SK-N-SH (cell line): ENCODE results near the gene LZTFL1. TPM values are rescaled to one million over a fixed set of nuclear protein-coding genes. Genes with fewer than 3 reads are reported as not detected.

Experiments
- CTCF ChIA-PET: fragments of 300-600, 350-600 bp; formaldehyde crosslinking; extraction: SDS; loops from one replicate; lab custom pipeline; 2021; lab: Yijun Ruan, JAX
- POLR2A ChIA-PET: fragments of 350-600 bp; sonication (Branson Sonifier 250); formaldehyde crosslinking; extraction: SDS; loops from one replicate; lab custom pipeline; 2020; ENCODE audit warnings: antibody characterized with exemption, inconsistent platforms; lab: Yijun Ruan, JAX
- DNase-seq: peaks from one replicate; pipeline ENCODE4 v3.0.0; 2012
- H2AFZ ChIP-seq: fragments of 200-600 bp; sonication (generic); 2 replicates; pipeline ENCODE4 v1.8.1; 2016; ENCODE audit warnings: antibody characterized with exemption, mild to moderate bottlenecking, low read depth
- H3F3A ChIP-seq: fragments of 200-600 bp; sonication (generic); replicated peaks from 2 replicates; pipeline ENCODE3; 2016; ENCODE audit warnings: antibody characterized with exemption, mild to moderate bottlenecking; ENCODE audit not compliant: insufficient read depth
- H3K27ac ChIP-seq, 2 experiments: fragments of 200-500 bp in 1 of 2; fragments of 200-600 bp in 1 of 2; sonication (Bioruptor generic) in 1 of 2; sonication (generic), shearing (Covaris generic) in 1 of 2; 2 replicates each; pipeline versions ENCODE4 v1.5.1 to v1.6.1; 2014 to 2016; ENCODE audit warnings: low read depth in 2 of 2, inconsistent platforms in 1 of 2, low read length in 1 of 2, mild to moderate bottlenecking in 1 of 2, mixed read lengths in 1 of 2
- H3K27me3 ChIP-seq: fragments of 200-600 bp; sonication (generic), shearing (Covaris generic); 2 replicates; pipeline ENCODE4 v1.6.1; 2016; ENCODE audit warnings: mixed run types; ENCODE audit not compliant: insufficient read depth
- H3K36me3 ChIP-seq, 2 experiments: fragments of 200-500 bp in 1 of 2; fragments of 200-600 bp in 1 of 2; sonication (Bioruptor generic) in 1 of 2; sonication (generic) in 1 of 2; replicated peaks in 1 of 2; 2 replicates each; pipeline versions ENCODE3 to v1.5.1; 2014 to 2016; ENCODE audit warnings: low read length in 1 of 2, mild to moderate bottlenecking in 1 of 2; ENCODE audit not compliant: insufficient read depth in 2 of 2, control insufficient read depth in 1 of 2
- H3K4me1 ChIP-seq, 2 experiments: fragments of 200-500 bp in 1 of 2; fragments of 200-600 bp in 1 of 2; sonication (Bioruptor generic) in 1 of 2; sonication (generic), shearing (Covaris generic) in 1 of 2; 2 replicates each; pipeline versions ENCODE4 v1.5.1 to v1.6.1; 2014 to 2016; ENCODE audit warnings: low read depth in 1 of 2, low read length in 1 of 2, mixed run types in 1 of 2; ENCODE audit not compliant: insufficient read depth in 2 of 2, control insufficient read depth in 1 of 2
- H3K4me2 ChIP-seq: fragments of 200-600 bp; sonication (generic), shearing (Covaris generic); 2 replicates; pipeline ENCODE4 v1.6.1; 2017; ENCODE audit warnings: mixed run types
- H3K4me3 ChIP-seq, 2 experiments: fragments of 200-500 bp in 1 of 2; fragments of 200-600 bp in 1 of 2; sonication (Bioruptor generic) in 1 of 2; sonication (generic), shearing (Covaris generic) in 1 of 2; 2 replicates each; pipeline versions ENCODE4 v1.5.1 to v1.8.1; 2014 to 2016; ENCODE audit warnings: low read depth in 2 of 2, inconsistent platforms in 1 of 2, low read length in 1 of 2, mild to moderate bottlenecking in 1 of 2, mixed read lengths in 1 of 2, moderate library complexity in 1 of 2
- H3K79me2 ChIP-seq: fragments of 200-600 bp; sonication (generic); 2 replicates; pipeline ENCODE4 v1.8.1; 2017; ENCODE audit warnings: mild to moderate bottlenecking; ENCODE audit not compliant: insufficient read depth
- H3K9ac ChIP-seq: fragments of 200-600 bp; sonication (generic); 2 replicates; pipeline ENCODE4 v1.6.1; 2017; ENCODE audit warnings: mixed run types
- H3K9me2 ChIP-seq: fragments of 200-600 bp; sonication (generic); 2 replicates; pipeline ENCODE4 v1.6.1; 2017; ENCODE audit warnings: mixed run types
- H3K9me3 ChIP-seq: fragments of 200-600 bp; sonication (generic); 2 replicates; pipeline ENCODE4 v1.6.1; 2017; ENCODE audit warnings: mixed run types, mild to moderate bottlenecking, moderate library complexity
- H4K20me1 ChIP-seq: fragments of 200-600 bp; sonication (generic); 2 replicates; pipeline ENCODE4 v1.6.1; 2017; ENCODE audit warnings: mild to moderate bottlenecking, mixed run types; ENCODE audit not compliant: insufficient read depth
- CHD2 ChIP-seq: fragments of 150-350 bp; IDR thresholded peaks from 2 replicates; pipeline ENCODE4 v1.6.1; 2018; ENCODE audit warnings: low read length; ENCODE audit not compliant: partially characterized antibody
- EP300 ChIP-seq, 2 experiments: IDR thresholded peaks; 2 replicates each; pipeline versions ENCODE4 v1.4.0 to v1.6.1; 2012; ENCODE audit warnings: borderline replicate concordance in 1 of 2, low read depth in 1 of 2, low read length in 1 of 2
- FOSL2 ChIP-seq: IDR thresholded peaks from 2 replicates; pipeline ENCODE4 v1.4.0; 2012; ENCODE audit warnings: low read depth, mild to moderate bottlenecking, moderate library complexity, borderline replicate concordance
- GATA2 ChIP-seq: sonication (generic); formaldehyde crosslinking; IDR thresholded peaks from 2 replicates; pipeline ENCODE4 v1.5.0; 2020; ENCODE audit warnings: mild to moderate bottlenecking, missing genetic modification reagents
- RFX5 ChIP-seq: IDR thresholded peaks from 2 replicates; pipeline ENCODE4 v1.6.1; 2012; ENCODE audit warnings: mild to moderate bottlenecking, improper control_type of control experiment, low read length
- RXRA ChIP-seq: IDR thresholded peaks from 2 replicates; pipeline ENCODE4 v1.4.0; 2012; ENCODE audit warnings: low read depth, mild to moderate bottlenecking, borderline replicate concordance
- ZBTB33 ChIP-seq: IDR thresholded peaks from 2 replicates; pipeline ENCODE4 v1.4.0; 2012; ENCODE audit warnings: low read depth, borderline replicate concordance
- WGBS: methylation state at CpG from one replicate; pipeline ENCODE4 v1.1.6; 2017; ENCODE audit warnings: low lambda C conversion rate; 5-methylcytosine and 5-hydroxymethylcytosine counted together
- polyA plus RNA-seq, 3 experiments: library from polyadenylated mRNA; depleted of rRNA; stranded (reverse); fragments of >200 nt; gene quantifications; 2 replicates each; pipeline ENCODE4 v1.2.3, GENCODE V29; 2012
- TF ChIP-seq, protein P1 (sequence below): IDR thresholded peaks from 2 replicates; pipeline ENCODE4; 2012

The LZTFL1 gene
- polyA plus RNA-seq, 1 of the 3 experiments (the other 2 are of a cell fraction): 11.9 TPM

GRCh38 chr3:45782381-45782780, 59.5 kb downstream of the LZTFL1 start:
- CTCF ChIA-PET: interaction anchor here (1.1 to 1.2 kb wide), 3 partner anchors 21 to 297 kb away, joined by 4 read pairs; no protein-coding TSS in a partner anchor
- POLR2A ChIA-PET: no interaction called here
- no peaks in the 10 kb centered on the region for H3K4me1 ChIP-seq
- H3K4me2 ChIP-seq: no peak overlapping the region
- peaks cover 2% of the 10 kb centered on the region; the same call in 1 of the 2 replicates for H3K27me3 ChIP-seq
- no peaks in the 10 kb centered on the region for H3K36me3 ChIP-seq
- H3K4me3 ChIP-seq: no peak overlapping the region
- no peaks in the 10 kb centered on the region for H4K20me1 ChIP-seq
- H3K9me2 ChIP-seq: no peaks in the 10 kb centered on the region
- no peak overlapping the region for H3K27ac ChIP-seq
- no peaks in the 10 kb centered on the region for H3K9me3 ChIP-seq
- TF ChIP-seq, protein P1, sequence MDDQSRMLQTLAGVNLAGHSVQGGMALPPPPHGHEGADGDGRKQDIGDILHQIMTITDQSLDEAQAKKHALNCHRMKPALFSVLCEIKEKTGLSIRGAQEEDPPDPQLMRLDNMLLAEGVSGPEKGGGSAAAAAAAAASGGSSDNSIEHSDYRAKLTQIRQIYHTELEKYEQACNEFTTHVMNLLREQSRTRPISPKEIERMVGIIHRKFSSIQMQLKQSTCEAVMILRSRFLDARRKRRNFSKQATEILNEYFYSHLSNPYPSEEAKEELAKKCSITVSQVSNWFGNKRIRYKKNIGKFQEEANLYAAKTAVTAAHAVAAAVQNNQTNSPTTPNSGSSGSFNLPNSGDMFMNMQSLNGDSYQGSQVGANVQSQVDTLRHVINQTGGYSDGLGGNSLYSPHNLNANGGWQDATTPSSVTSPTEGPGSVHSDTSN: no peak
- TF ChIP-seq RXRA: no peak
- H3K9ac ChIP-seq: no peak overlapping the region
- DNase-seq: no peak
- no peak overlapping the region for H2AFZ ChIP-seq
- no peaks in the 10 kb centered on the region for H3K79me2 ChIP-seq
- H3F3A ChIP-seq: no peaks in the 10 kb centered on the region
- 27% methylated on average over 3 of the region's 3 CpGs for WGBS

GRCh38 chr3:45781841-45782240, 60.1 kb downstream of the LZTFL1 start:
- Histone ChIP-seq H3K4me3 (no peak overlapping the region), H3K9me3 (no peaks in the 10 kb centered on the region), H3K36me3 (no peaks in the 10 kb centered on the region), H2AFZ (no peak overlapping the region), H3F3A (no peaks in the 10 kb centered on the region), H3K9me2 (no peaks in the 10 kb centered on the region), H4K20me1 (no peaks in the 10 kb centered on the region), H3K9ac (no peak overlapping the region)
- ChIA-PET POLR2A (no interaction called here), CTCF (interaction anchor here (1.1 to 1.2 kb wide), 2 partner anchors 21 to 297 kb away, joined by 4 read pairs; no protein-coding TSS in a partner anchor)
- TF ChIP-seq EP300 (IDR thresholded peaks at IDR 0.05; ENCODE audit: borderline replicate concordance in 1 of 2, low read depth in 1 of 2, low read length in 1 of 2) (no peak), FOSL2 (no peak), ZBTB33 (no peak), RFX5 (no peak), GATA2 (no peak), CHD2 (no peak)
- TF ChIP-seq, all 33 proteins: peak for 0
- peaks cover 7% of the 10 kb centered on the region; the same call in 1 of the 2 replicates for H3K27me3 ChIP-seq
- H3K4me2 ChIP-seq: no peak overlapping the region
- DNase-seq: no peak
- no peaks in the 10 kb centered on the region for H3K4me1 ChIP-seq
- 35% methylated on average over 8 of the region's 12 CpGs for WGBS
- H3K27ac ChIP-seq: no peak overlapping the region
- H3K79me2 ChIP-seq: no peaks in the 10 kb centered on the region
